HepG2 (cell line): Measurements from ENCODE around the gene TEX19. TPM values are rescaled to one million over a fixed set of nuclear protein-coding genes. Genes with fewer than 3 reads are reported as not detected.

Experiments used
- AGO2 ChIP-seq: fragments of 200-400 bp; formaldehyde crosslinking; optimal IDR thresholded peaks from 2 replicates; pipeline ENCODE3; 2017; ENCODE audit warnings: mild to moderate bottlenecking, low read depth, low read length, moderate library complexity
- ARID4A ChIP-seq: sonication (generic); formaldehyde crosslinking; IDR thresholded peaks from 2 replicates; pipeline ENCODE4 v1.5.0; 2020; ENCODE audit warnings: mild to moderate bottlenecking, missing genetic modification reagents, borderline replicate concordance
- ATF4 ChIP-seq, 2 experiments: fragments of 450-650 bp in 1 of 2; sonication (generic) in 1 of 2; formaldehyde crosslinking; IDR thresholded peaks; 2 replicates each; pipeline versions ENCODE4 v1.5.0 to v1.8.0; 2020 to 2022; ENCODE audit warnings: mild to moderate bottlenecking in 1 of 2, missing genetic modification reagents in 1 of 2
- CHD4 ChIP-seq: fragments of 200-600 bp; sonication (generic); IDR thresholded peaks from 2 replicates; pipeline ENCODE4 v1.7.0; 2017; ENCODE audit warnings: mild to moderate bottlenecking, low read length, borderline replicate concordance
- E2F5 ChIP-seq: sonication (generic); formaldehyde crosslinking; conservative IDR thresholded peaks from 2 replicates; pipeline ENCODE4 v1.4.0; 2020; ENCODE audit warnings: missing genetic modification reagents
- GATAD1 ChIP-seq: IDR thresholded peaks from 2 replicates; pipeline ENCODE4 v1.6.1; 2016; ENCODE audit warnings: missing genetic modification reagents, missing compliant biosample characterization
- KLF6 ChIP-seq: IDR thresholded peaks from 2 replicates; pipeline ENCODE4 v1.8.0; 2016; ENCODE audit warnings: missing biosample characterization, missing genetic modification reagents
- NFKBIZ ChIP-seq: IDR thresholded peaks from 2 replicates; pipeline ENCODE4 v1.6.1; 2018; ENCODE audit warnings: missing genetic modification reagents, missing compliant biosample characterization
- RNF2 ChIP-seq: fragments of 450-650 bp; conservative IDR thresholded peaks from 2 replicates; pipeline ENCODE4 v1.6.1; 2016; ENCODE audit warnings: low read depth
- RXRA ChIP-seq: sonication (generic); formaldehyde crosslinking; IDR thresholded peaks from 2 replicates; pipeline ENCODE4 v1.5.1; 2020; ENCODE audit warnings: missing genetic modification reagents
- SMAD9 ChIP-seq: sonication (generic); formaldehyde crosslinking; IDR thresholded peaks from 2 replicates; pipeline ENCODE4 v1.5.1; 2020; ENCODE audit warnings: mild to moderate bottlenecking, missing genetic modification reagents
- SNAPC2 ChIP-seq: sonication (generic); formaldehyde crosslinking; IDR thresholded peaks from 2 replicates; pipeline ENCODE4 v1.8.1; 2022; ENCODE audit warnings: mild to moderate bottlenecking, missing genetic modification reagents
- SYNCRIP ChIP-seq: fragments of 200-400 bp; formaldehyde crosslinking; IDR thresholded peaks from 2 replicates; pipeline ENCODE4 v1.6.1; 2018; ENCODE audit warnings: mild to moderate bottlenecking, low read depth, low read length; ENCODE audit not compliant: insufficient read depth
- TFAP4 ChIP-seq: sonication (generic); IDR thresholded peaks from 2 replicates; pipeline ENCODE4 v1.6.1; 2016; ENCODE audit warnings: low read depth, borderline replicate concordance
- ZBTB44 ChIP-seq: sonication (generic); formaldehyde crosslinking; IDR thresholded peaks from 2 replicates; pipeline ENCODE4 v1.4.0; 2020; ENCODE audit warnings: missing genetic modification reagents
- ZFP1 ChIP-seq: IDR thresholded peaks from 2 replicates; pipeline ENCODE4 v1.6.1; 2016
- ZNF121 ChIP-seq: sonication (generic); formaldehyde crosslinking; IDR thresholded peaks from 2 replicates; pipeline ENCODE4 v1.5.0; 2020; ENCODE audit warnings: mild to moderate bottlenecking, missing genetic modification reagents
- ZNF329 ChIP-seq: sonication (generic); formaldehyde crosslinking; IDR thresholded peaks from 2 replicates; pipeline ENCODE4 v1.9.0; 2021; ENCODE audit warnings: low read depth, mild to moderate bottlenecking, missing genetic modification reagents
- ZNF468 ChIP-seq: sonication (generic); formaldehyde crosslinking; IDR thresholded peaks from 2 replicates; pipeline ENCODE4 v1.8.0; 2022; ENCODE audit warnings: mild to moderate bottlenecking, moderate library complexity, missing genetic modification reagents
- ZNF766 ChIP-seq: sonication (generic); formaldehyde crosslinking; IDR thresholded peaks from 2 replicates; pipeline ENCODE4 v1.5.0; 2020; ENCODE audit warnings: missing genetic modification reagents, borderline replicate concordance
- ZNF816 ChIP-seq: sonication (generic); formaldehyde crosslinking; IDR thresholded peaks from 2 replicates; pipeline ENCODE4 v1.8.0; 2022; ENCODE audit warnings: missing genetic modification reagents, mild to moderate bottlenecking, borderline replicate concordance
- polyA plus RNA-seq, 8 experiments: library from polyadenylated mRNA; depleted of rRNA in 3 of 8; stranded (reverse) in 7 of 8; unstranded in 1 of 8; fragments of >200 nt; fragmentation: Illumina TruSeq in 4 of 8; extraction: Trizol in 4 of 8; gene quantifications; 2 replicates each; pipeline versions ENCODE4 v1.2.1 to v1.2.3, GENCODE V29; 2011 to 2016; ENCODE audit warnings: low read depth in 4 of 8, missing spikeins in 1 of 8, mixed read lengths in 1 of 8; ENCODE audit not compliant: insufficient read depth in 1 of 8
- total RNA-seq, 5 experiments: library from RNA; depleted of rRNA; stranded (reverse); fragments of >200 nt; fragmentation: Illumina TruSeq; extraction: Trizol; gene quantifications; 2 replicates each; pipeline ENCODE4 v1.2.3, GENCODE V29; 2016; ENCODE audit warnings: low read depth in 1 of 5

Gene TEX19
- total and polyA plus RNA-seq, 2 of the 13 experiments (the other 11 are each of a cell fraction or from before 2014, with no cell fraction given), result 1.3 to 6.0 TPM

GRCh38 chr17:82328141-82328993, 30.7 kb upstream of the TEX19 start (continued):
- no peak for TF ChIP-seq ATF4 (CRISPR knock-in tag; IDR thresholded peaks at IDR 0.05)
- peak; percentile 79 for TF ChIP-seq RNF2
- TF ChIP-seq TFAP4, result peak; percentile 93; the same call in 1 of the 2 replicates
- peak; percentile 91 for TF ChIP-seq KLF6 (CRISPR knock-in tag)
- TF ChIP-seq NFKBIZ (CRISPR knock-in tag), result peak; percentile 85; the same call in 1 of the 2 replicates
- TF ChIP-seq ZNF329 (CRISPR knock-in tag), result peak; percentile 80
- peak; percentile 99 for TF ChIP-seq SNAPC2
- peak; percentile 83; the same call in 1 of the 2 replicates for TF ChIP-seq ZNF766 (CRISPR knock-in tag)
- TF ChIP-seq E2F5 (CRISPR knock-in tag), result no peak
- TF ChIP-seq AGO2, result peak; percentile 50
- TF ChIP-seq SYNCRIP, result no peak
- TF ChIP-seq CHD4, result peak; percentile 87
- 0 out of 2 replicates have a peak, but pooled peaks have one; percentile 43 for TF ChIP-seq ZNF468
- no peak for TF ChIP-seq SMAD9
- peak; percentile 95 for TF ChIP-seq ARID4A (CRISPR knock-in tag)
- TF ChIP-seq GATAD1 (CRISPR knock-in tag), result peak; percentile 69
- 0 out of 2 replicates have a peak, but pooled peaks have one; percentile 46 for TF ChIP-seq ZFP1 (CRISPR knock-in tag)
- TF ChIP-seq RXRA (CRISPR knock-in tag), result peak; percentile 98
- TF ChIP-seq ZNF121 (CRISPR knock-in tag), result 0 out of 2 replicates have a peak, but pooled peaks have one; percentile 52
- 0 out of 2 replicates have a peak, but pooled peaks have one; percentile 72 for TF ChIP-seq ZBTB44 (CRISPR knock-in tag)
- TF ChIP-seq ZNF816, result no peak
